Mesendoderm (in vitro differentiated cells): Measurements from ENCODE around the gene TMEM37.

ENCODE experiments used
- DNase-seq: peaks from one replicate; pipeline ENCODE4 v3.0.0; 2013
- H2AK5ac ChIP-seq: 2 replicates; pipeline ENCODE4 v1.6.1; 2013; ENCODE audit warnings: low read length, inconsistent platforms
- H2BK120ac ChIP-seq: 2 replicates; pipeline ENCODE4 v1.6.1; 2013; ENCODE audit warnings: low read depth, mild to moderate bottlenecking, low read length, moderate library complexity, mixed read lengths
- H2BK15ac ChIP-seq: replicated peaks from 2 replicates; pipeline ENCODE4 v1.6.1; 2013; ENCODE audit warnings: low read depth, mild to moderate bottlenecking, moderate library complexity
- H2BK5ac ChIP-seq: 2 replicates; pipeline ENCODE4 v1.6.1; 2013; ENCODE audit warnings: low read length, inconsistent platforms
- H3K18ac ChIP-seq: 2 replicates; pipeline ENCODE4 v1.6.1; 2013; ENCODE audit warnings: mild to moderate bottlenecking, low read length, mixed read lengths
- H3K23ac ChIP-seq: one replicate; pipeline ENCODE4 v1.6.1; 2013; ENCODE audit warnings: low read length
- H3K27ac ChIP-seq: 2 replicates; pipeline ENCODE4 v1.5.1; 2013; ENCODE audit warnings: low read depth, mild to moderate bottlenecking, inconsistent platforms, low read length, moderate library complexity
- H3K27me3 ChIP-seq: 2 replicates; pipeline ENCODE4 v1.6.1; 2013; ENCODE audit warnings: low read length, control low read depth, mild to moderate bottlenecking, inconsistent platforms; ENCODE audit not compliant: insufficient read depth, poor library complexity
- H3K36me3 ChIP-seq: 2 replicates; pipeline ENCODE4 v1.6.1; 2013; ENCODE audit warnings: low read length, inconsistent platforms; ENCODE audit not compliant: control insufficient read depth, insufficient read depth
- H3K4ac ChIP-seq: one replicate; pipeline ENCODE4 v1.6.1; 2013; ENCODE audit warnings: low read depth, mild to moderate bottlenecking, low read length, moderate library complexity
- H3K4me1 ChIP-seq: 2 replicates; pipeline ENCODE4 v1.6.1; 2013; ENCODE audit warnings: low read depth, low read length, inconsistent platforms; ENCODE audit not compliant: control insufficient read depth
- H3K4me2 ChIP-seq: 2 replicates; pipeline ENCODE4 v1.6.1; 2013; ENCODE audit warnings: low read length
- H3K4me3 ChIP-seq: 2 replicates; pipeline ENCODE4 v1.5.1; 2013; ENCODE audit warnings: mild to moderate bottlenecking, low read length
- H3K56ac ChIP-seq: one replicate; pipeline ENCODE4 v1.6.1; 2013; ENCODE audit warnings: low read length
- H3K79me1 ChIP-seq: 2 replicates; pipeline ENCODE4 v1.6.1; 2013; ENCODE audit warnings: low read length, inconsistent platforms
- H3K79me2 ChIP-seq: 2 replicates; pipeline ENCODE4 v1.6.1; 2013; ENCODE audit warnings: mild to moderate bottlenecking, low read length; ENCODE audit not compliant: control insufficient read depth, insufficient read depth
- H3K9ac ChIP-seq: 2 replicates; pipeline ENCODE4 v1.6.1; 2013; ENCODE audit warnings: low read length, inconsistent platforms
- H4K5ac ChIP-seq: one replicate; pipeline ENCODE4 v1.6.1; 2013; ENCODE audit warnings: low read length
- H4K8ac ChIP-seq: one replicate; pipeline ENCODE4 v1.6.1; 2013; ENCODE audit warnings: low read depth, mild to moderate bottlenecking, control low read depth, low read length, moderate library complexity
- WGBS: extraction: QIAGEN DNeasy Blood & Tissue Kit; methylation state at CpG from one replicate; pipeline ENCODE4 v1.1.7; 2013; ENCODE audit warnings: low lambda C conversion rate, missing lambda C conversion rate; ENCODE audit not compliant: insufficient coverage; ENCODE audit errors: extremely low coverage; 5-methylcytosine and 5-hydroxymethylcytosine counted together

The TMEM37 gene

GRCh38 chr2:119468154-119468955 is 36.7 kb downstream of the TMEM37 start:
- no CpG with 5 or more reads among the region's 3 CpGs for WGBS
- Histone ChIP-seq H2BK5ac (no peak overlapping the region), H3K79me2 (no peaks in the 10 kb centered on the region)

GRCh38 chr2:119469131-119469530 is 37.5 kb downstream of the TMEM37 start:
- Histone ChIP-seq H3K79me1 (no peaks in the 10 kb centered on the region), H2BK5ac (no peak overlapping the region), H3K9ac (no peak overlapping the region), H4K8ac (no peak overlapping the region), H2BK15ac (no peak overlapping the region), H3K18ac (no peak overlapping the region), H3K79me2 (no peaks in the 10 kb centered on the region), H3K4me2 (no peak overlapping the region), H3K23ac (no peak overlapping the region), H3K36me3 (no peaks in the 10 kb centered on the region), H3K4ac (no peak overlapping the region), H2BK120ac (no peak overlapping the region), H3K4me3 (no peak overlapping the region), H4K5ac (no peak overlapping the region), H3K56ac (no peak overlapping the region), H2AK5ac (no peak overlapping the region), H3K27ac (no peak overlapping the region), H3K27me3 (no peaks in the 10 kb centered on the region), H3K4me1 (no peaks in the 10 kb centered on the region)
- no peak for DNase-seq
- WGBS = no CpG with 5 or more reads among the region's 6 CpGs

More at GRCh38 chr2:119468154-119468955, 36.7 kb downstream of the TMEM37 start:
- Histone ChIP-seq H3K27ac (no peak overlapping the region), H2AK5ac (no peak overlapping the region), H3K56ac (no peak overlapping the region), H3K4me3 (no peak overlapping the region), H3K79me1 (no peaks in the 10 kb centered on the region), H3K4me2 (no peak overlapping the region), H3K9ac (no peak overlapping the region), H3K23ac (no peak overlapping the region), H3K18ac (no peak overlapping the region), H3K4ac (no peak overlapping the region), H2BK120ac (no peak overlapping the region), H2BK15ac (no peak overlapping the region), H4K5ac (no peak overlapping the region), H3K36me3 (no peaks in the 10 kb centered on the region), H3K27me3 (no peaks in the 10 kb centered on the region), H4K8ac (no peak overlapping the region), H3K4me1 (no peaks in the 10 kb centered on the region)
- DNase-seq = no peak

- Histone ChIP-seq H4K5ac (no peak overlapping the region), H3K23ac (no peak overlapping the region), H3K4me3 (no peak overlapping the region), H3K27ac (no peak overlapping the region), H3K79me2 (no peaks in the 10 kb centered on the region), H3K9ac (no peak overlapping the region), H3K36me3 (no peaks in the 10 kb centered on the region), H3K4ac (no peak overlapping the region), H3K79me1 (no peaks in the 10 kb centered on the region), H3K27me3 (no peaks in the 10 kb centered on the region), H4K8ac (no peak overlapping the region), H3K4me2 (no peak overlapping the region), H2BK120ac (no peak overlapping the region), H3K4me1 (no peaks in the 10 kb centered on the region), H2BK5ac (no peak overlapping the region), H3K18ac (no peak overlapping the region), H2BK15ac (no peak overlapping the region), H2AK5ac (no peak overlapping the region), H3K56ac (no peak overlapping the region)
- DNase-seq = no peak
- no CpG with 5 or more reads among the region's 2 CpGs for WGBS
Observed at GRCh38 chr2:119469661-119470297, 38.1 kb downstream of the TMEM37 start.

- no peak overlapping the region for H2BK5ac ChIP-seq
- no peak overlapping the region for H4K5ac ChIP-seq
- H3K23ac ChIP-seq = no peak overlapping the region
- no peak overlapping the region for H3K18ac ChIP-seq
- peaks cover 8% of the 10 kb centered on the region for H3K4me1 ChIP-seq
- no peak overlapping the region for H3K4ac ChIP-seq
- no peak overlapping the region for H3K56ac ChIP-seq
- no peaks in the 10 kb centered on the region for H3K79me2 ChIP-seq
- H3K36me3 ChIP-seq = no peaks in the 10 kb centered on the region
- no peak overlapping the region for H3K27ac ChIP-seq
- no CpG with 5 or more reads among the region's 8 CpGs for WGBS
- no peak overlapping the region for H2BK120ac ChIP-seq
- H3K4me3 ChIP-seq = no peak overlapping the region
- H3K27me3 ChIP-seq = no peaks in the 10 kb centered on the region
- H3K9ac ChIP-seq = no peak overlapping the region
- no peak overlapping the region for H2BK15ac ChIP-seq
- H3K4me2 ChIP-seq = no peak overlapping the region
- H4K8ac ChIP-seq = no peak overlapping the region
- H2AK5ac ChIP-seq = no peak overlapping the region
- no peak for DNase-seq
- H3K79me1 ChIP-seq = no peaks in the 10 kb centered on the region
Observed at GRCh38 chr2:119472749-119473148, 41.1 kb downstream of the TMEM37 start.

GRCh38 chr2:119473621-119474370 is 42.1 kb downstream of the TMEM37 start:
- Histone ChIP-seq H2BK15ac (no peak overlapping the region), H2AK5ac (no peak overlapping the region), H3K18ac (no peak overlapping the region), H3K4me3 (no peak overlapping the region), H3K9ac (no peak overlapping the region), H4K8ac (no peak overlapping the region), H3K23ac (no peak overlapping the region), H3K4me1 (peaks cover 8% of the 10 kb centered on the region), H2BK5ac (no peak overlapping the region), H3K79me1 (no peaks in the 10 kb centered on the region), H3K56ac (no peak overlapping the region), H3K4me2 (no peak overlapping the region), H3K36me3 (no peaks in the 10 kb centered on the region), H2BK120ac (no peak overlapping the region), H3K4ac (no peak overlapping the region), H3K27me3 (no peaks in the 10 kb centered on the region), H3K79me2 (no peaks in the 10 kb centered on the region), H3K27ac (no peak overlapping the region), H4K5ac (no peak overlapping the region)
- DNase-seq = no peak
- WGBS = no CpG with 5 or more reads among the region's 16 CpGs
